GM21526 (cell line): ENCODE data around the gene EEIG2.
"Not testable (repeated sequence)": the region's sequence is repeated elsewhere in the genome, so short reads cannot be mapped to it uniquely, and the experiment has no call there.

Experiments used
- ATAC-seq: cut with Tn5 transposase; IDR thresholded peaks from one replicate; pipeline ENCODE4 v1.9.1; 2021; ENCODE audit warnings: moderate library complexity; ENCODE audit not compliant: unreplicated experiment, low FRiP score

Gene EEIG2

DNA sequence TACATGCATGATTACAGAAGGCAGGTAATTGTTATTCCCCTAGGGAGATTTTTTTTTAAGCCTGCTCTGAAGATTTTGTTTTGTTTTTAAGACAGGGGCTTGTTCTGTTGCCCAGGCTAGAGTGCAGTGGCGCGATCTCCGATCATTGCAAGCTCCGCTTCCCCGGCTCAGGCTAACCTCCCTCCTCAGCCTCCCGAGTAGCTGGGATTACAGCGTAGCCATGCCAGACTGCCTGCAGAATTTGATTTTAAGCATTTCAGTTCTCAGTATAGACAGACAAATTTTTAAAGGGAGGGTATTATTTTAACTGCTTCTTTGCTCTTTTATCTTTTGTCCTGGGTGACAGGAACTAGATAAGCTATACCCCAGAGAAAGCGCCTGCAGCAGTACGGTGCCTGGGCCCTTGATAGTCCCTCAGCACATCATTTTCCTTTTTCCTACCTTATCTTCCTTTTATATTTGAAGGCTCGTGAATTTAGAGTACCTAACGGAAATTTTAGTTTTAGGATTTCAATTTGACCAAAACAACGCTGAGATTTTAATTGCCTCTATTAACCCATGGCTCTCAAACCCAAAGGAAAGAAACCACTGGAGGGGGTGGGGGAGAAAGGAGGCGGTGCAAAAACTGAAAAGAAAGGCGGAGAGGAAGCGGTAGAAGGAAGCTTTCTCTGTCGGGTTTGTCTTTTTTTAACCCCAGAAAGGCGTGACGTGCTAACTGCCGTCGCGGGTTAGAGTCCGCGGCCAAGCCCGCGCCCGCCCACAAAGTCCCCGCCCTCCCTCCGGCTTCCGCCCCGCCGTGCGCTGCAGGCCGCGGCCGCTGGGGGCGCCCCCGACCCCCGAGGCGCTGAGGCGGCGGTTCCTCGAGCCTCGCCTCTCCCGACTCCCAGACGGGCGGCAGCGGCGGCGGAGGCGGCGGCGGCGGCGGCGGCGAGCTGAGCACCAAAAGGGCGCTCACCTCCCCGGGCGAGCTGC is at the start of gene EEIG2:
Gene EEIG2, plus strand, starts transcription at position 886 of the 972 bp plus-strand sequence. CDS start 329 bp downstream, outside the sequence.
- peak; percentile 72 for ATAC-seq

DNA sequence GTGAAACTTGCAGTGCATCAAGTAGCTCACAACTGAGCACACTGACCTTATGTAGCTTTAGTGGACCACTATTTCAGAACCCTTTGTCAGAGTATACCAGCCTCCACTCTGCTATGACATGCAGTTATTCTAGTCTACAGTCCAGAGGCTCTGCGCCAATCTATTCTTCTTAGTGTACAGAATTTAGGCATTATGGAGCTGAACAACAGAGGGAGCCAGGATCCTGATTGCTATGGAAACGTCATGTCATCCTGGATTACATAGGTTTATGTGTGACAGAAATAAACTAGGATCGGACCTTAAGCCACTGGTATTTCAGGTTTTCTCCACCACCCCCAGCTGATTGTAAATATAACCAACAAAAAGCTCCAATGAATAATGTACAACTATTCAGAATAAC is 48.1 kb upstream of the EEIG2 start:
- no peak for ATAC-seq

DNA sequence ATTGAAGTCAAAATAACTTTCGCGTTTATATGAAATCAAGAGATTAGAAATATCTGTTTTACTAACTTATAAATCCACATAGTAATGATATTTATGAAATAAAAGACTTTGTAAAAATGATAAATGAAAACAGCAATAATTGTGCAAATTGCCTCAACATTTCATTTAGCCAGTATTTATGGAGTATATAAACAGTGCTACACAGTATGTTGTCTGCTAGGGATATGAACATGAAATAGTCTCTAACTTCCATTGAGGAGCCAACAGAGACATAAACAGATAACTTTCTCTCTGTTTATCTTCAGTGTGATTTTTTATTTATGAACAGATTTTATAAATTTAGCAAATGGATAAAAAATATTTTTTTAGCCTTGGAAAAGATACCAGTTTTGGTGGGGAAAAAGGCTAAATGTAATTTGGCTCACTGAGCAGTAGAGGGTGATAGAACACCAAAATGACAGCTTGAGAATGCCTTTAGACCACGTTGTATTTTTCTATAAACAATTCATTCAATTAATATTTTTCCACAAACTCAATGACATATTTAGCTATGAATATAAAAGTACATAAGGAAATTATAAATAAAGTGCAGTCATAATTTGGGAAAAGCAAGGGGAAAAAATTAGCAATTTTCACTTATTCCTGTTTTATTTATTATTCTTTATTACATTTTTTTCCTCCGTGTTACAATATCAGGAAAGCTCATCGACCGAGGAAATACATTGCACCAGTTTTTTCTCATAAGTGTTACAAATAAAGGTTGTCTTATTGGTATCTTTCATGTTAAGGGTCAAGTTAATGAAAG is 47.5 kb upstream of the EEIG2 start:
- ATAC-seq = no peak

- no peak for ATAC-seq
Observed at GRCh38 chr1:108513044-108513415, 46.9 kb upstream of the EEIG2 start.

DNA sequence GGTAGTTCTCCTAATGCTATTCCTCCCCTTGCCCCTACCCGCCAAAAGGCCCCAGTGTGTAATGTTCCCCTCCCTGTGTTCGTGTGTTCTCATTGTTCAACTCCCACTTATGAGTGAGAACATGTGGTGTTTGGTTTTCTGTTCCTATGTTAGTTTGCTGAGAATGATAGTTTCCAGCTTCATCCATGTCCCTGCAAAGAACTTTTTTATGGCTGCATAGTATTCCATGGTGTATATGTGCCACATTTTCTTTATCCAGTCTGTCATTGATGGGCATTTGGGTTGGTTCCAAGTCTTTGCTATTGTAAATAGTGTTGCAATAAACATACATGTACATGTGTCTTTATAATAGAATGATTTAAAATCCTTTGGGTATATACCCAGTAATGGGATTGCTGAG is 46.0 kb upstream of the EEIG2 start:
- ATAC-seq = not testable (repeated sequence)

GRCh38 chr1:108517301-108517897 is 42.5 kb upstream of the EEIG2 start:
- ATAC-seq = not testable (repeated sequence)

GRCh38 chr1:108521990-108522393 is 37.9 kb upstream of the EEIG2 start:
- no peak for ATAC-seq

DNA sequence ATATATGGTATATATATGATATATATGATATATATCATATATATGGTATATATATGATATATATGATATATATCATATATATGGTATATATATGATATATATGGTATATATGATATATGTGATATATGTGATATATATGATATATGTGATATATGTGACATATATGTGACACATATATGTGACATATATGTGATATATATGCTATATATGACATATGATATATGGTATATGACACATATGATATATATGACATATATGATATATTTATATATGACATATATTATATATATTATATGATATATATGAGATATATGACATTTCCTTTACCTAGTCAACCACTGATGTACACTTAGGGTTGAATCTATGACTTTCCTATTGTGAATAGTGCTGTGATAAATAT is 36.1 kb upstream of the EEIG2 start:
- no peak for ATAC-seq

DNA sequence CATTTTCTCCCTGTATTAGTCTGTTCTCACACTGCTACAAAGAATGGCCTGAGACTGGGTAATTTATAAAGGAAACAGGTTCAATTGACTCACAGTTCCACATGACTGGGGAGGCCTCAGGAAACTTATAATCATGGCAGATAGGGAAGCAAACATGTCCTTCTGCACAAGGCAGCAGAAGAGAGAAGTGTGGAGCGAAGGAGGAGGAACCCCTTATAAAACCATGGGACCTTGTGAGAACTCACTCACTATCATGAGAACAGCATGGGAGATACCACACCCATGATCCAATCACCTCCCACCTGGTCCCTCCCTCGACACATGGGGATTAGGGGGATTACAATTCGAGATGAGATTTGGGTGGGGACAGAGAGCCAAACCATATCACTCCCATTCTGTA is 35.2 kb upstream of the EEIG2 start:
- ATAC-seq = no peak

DNA sequence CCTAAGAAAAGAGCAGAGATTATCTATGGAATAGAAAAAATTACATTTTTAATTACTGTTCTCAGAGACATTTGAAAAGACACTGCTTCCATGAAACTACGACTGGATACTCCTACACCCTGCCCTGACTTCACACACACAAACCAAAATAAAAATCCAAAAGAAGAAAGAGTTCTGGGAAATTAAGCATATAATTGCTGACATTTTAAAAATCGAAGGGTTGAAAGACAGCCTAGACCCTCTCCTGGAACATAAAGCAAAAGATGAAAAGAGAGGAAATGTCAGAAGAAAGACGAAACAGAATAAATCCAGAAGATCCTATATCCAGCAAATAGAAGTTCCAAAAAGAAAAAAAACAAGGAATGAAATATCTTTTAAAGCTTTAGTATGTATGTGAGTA is 32.8 kb upstream of the EEIG2 start:
- ATAC-seq = no peak

- no peak for ATAC-seq
Observed at GRCh38 chr1:108527837-108528236, 32.1 kb upstream of the EEIG2 start.

GRCh38 chr1:108531444-108531843 is 28.5 kb upstream of the EEIG2 start:
- no peak for ATAC-seq

GRCh38 chr1:108532730-108533129 is 27.2 kb upstream of the EEIG2 start:
- ATAC-seq = no peak

DNA sequence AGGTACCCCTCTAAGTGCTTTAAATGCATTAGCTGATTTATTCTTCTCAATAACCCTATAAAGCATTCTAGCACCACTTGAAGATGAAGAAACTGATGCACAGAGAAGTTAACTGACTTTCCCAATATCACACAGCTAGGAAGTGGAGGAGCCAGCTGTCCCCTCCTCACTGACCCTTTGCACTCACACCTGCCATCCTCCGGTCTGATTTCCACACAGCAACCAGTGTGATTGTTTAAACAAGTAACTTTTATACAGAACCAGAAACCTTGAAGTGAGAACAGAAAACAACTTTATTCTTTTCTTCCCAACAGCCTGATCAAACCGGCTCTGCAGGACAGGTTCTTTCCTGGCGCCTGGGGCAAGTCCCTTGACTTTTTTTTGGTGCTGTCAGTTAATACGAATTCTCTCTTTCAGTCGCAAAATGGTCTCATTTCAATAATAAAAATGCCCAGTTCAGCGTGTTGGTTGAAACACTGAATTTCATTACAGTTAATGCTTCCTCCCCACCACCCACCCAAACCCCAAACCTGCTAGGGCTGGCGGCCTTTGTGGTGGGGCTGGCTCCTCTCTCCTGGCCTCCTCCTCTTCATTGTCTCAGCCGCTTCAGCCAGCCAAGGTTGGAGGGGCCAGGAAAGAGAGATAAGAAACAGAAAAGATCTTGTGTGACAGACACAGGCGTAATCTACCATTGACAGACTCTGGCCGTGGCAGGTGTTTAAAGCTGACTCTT is 26.4 kb upstream of the EEIG2 start:
- ATAC-seq = no peak

- no peak for ATAC-seq
Observed at GRCh38 chr1:108534759-108535158, 25.1 kb upstream of the EEIG2 start.

DNA sequence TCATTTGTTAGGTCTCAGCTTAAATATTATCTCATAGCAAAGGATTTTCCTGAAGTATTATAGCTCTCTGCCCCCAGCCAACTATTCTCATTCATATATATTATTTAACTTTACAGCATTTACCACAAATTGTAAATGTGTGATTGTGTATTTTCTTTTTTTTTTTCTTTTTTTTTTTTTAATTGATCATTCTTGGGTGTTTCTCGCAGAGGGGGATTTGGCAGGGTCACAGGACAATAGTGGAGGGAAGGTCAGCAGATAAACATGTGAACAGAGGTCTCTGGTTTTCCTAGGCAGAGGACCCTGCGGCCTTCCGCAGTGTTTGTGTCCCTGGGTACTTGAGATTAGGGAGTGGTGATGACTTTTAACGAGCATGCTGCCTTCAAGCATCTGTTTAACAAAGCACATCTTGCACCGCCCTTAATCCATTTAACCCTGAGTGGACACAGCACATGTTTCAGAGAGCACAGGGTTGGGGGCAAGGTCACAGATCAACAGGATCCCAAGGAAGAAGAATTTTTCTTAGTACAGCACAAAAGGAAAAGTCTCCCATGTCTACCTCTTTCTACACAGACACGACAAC is 24.5 kb upstream of the EEIG2 start:
- ATAC-seq = not testable (repeated sequence)

GRCh38 chr1:108536021-108536420 is 23.9 kb upstream of the EEIG2 start:
- ATAC-seq = not testable (repeated sequence)

DNA sequence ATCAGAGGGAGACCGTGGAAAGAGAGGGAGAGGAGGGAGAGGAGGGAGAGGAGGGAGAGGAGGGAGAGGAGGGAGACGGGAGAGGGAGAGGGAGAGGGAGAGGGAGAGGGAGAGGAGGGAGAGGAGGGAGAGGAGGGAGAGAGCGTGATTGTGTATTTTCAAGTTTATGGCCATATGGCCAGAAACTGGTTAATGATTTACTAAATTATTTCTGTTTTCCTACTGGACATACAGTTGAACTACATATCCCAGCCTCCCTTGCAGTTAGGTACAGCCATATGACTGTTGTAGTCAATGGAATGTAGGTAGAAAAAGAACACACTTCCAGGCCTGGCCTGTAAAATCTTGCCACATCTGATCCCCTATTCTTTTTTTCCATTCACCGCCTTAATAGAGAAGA is 23.1 kb upstream of the EEIG2 start:
- ATAC-seq = not testable (repeated sequence)

DNA sequence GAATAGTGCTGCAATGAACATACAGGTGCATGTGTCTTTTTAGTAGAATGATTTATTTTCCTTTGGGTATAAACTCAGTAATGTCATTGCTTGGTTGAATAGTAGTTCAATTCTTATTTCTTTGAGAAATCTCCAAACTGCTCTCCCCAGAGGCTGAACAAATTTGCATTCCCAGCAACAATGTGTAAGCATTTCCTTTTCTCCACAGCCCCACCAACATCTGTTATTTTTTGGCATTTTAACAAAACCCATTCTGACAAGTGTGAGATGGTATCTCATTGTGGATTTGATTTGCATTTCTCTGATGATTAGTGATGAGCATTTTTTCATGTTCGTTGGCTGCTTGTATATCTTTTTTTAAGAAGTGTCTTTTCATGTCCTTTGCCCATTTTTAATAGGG is 21.9 kb upstream of the EEIG2 start:
- no peak for ATAC-seq

DNA sequence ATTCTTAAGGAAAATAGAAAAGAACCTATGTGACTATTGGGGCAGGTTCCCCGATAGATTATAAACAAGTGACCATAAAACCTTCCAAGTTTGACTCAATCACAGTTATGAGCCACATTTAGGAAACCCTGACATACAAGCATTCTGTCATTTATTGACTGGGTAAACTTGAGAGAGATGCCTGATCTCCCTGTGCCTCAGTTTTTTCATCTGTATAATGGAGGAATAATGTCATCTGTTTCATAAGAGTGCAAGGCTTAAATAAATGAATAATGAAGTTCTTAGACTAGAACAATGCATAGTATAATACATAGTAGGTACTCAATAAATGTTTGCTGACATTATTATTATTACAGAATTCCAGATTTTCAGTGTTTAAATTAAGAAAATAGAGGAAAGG is 18.9 kb upstream of the EEIG2 start:
- ATAC-seq = no peak
